TTC549 (cell line): ENCODE data around the gene SESN3.
"Not testable (repeated sequence)": the region's sequence is repeated elsewhere in the genome, so short reads cannot be mapped to it uniquely, and the experiment has no call there.

ENCODE experiments used
- FAIRE-seq: peaks from 2 replicates; lab custom pipeline; 2012; peaks lifted over from hg19 to GRCh38; lab: Jason Lieb, UNC

Gene SESN3

GRCh38 chr11:95218149-95218548 is 12.9 kb downstream of the SESN3 start:
- no peak for FAIRE-seq

GRCh38 chr11:95212609-95213008 is 18.4 kb downstream of the SESN3 start:
- FAIRE-seq, result no peak

GRCh38 chr11:95209535-95209934 is 21.5 kb downstream of the SESN3 start:
- not testable (repeated sequence) for FAIRE-seq

- FAIRE-seq, result no peak
These were observed 30.1 kb downstream of the SESN3 start for GRCh38 chr11:95200781-95201457.

GRCh38 chr11:95195831-95196230 is 35.2 kb downstream of the SESN3 start:
- no peak for FAIRE-seq

- no peak for FAIRE-seq
These were observed 37.5 kb downstream of the SESN3 start for GRCh38 chr11:95193541-95193940.

- FAIRE-seq, result no peak
These were observed 38.3 kb downstream of the SESN3 start for GRCh38 chr11:95192717-95193116.

- FAIRE-seq, result no peak
These were observed 43.3 kb downstream of the SESN3 start for GRCh38 chr11:95187723-95188122.

GRCh38 chr11:95182397-95182796 is 48.6 kb downstream of the SESN3 start:
- no peak for FAIRE-seq

- FAIRE-seq, result no peak
These were observed 55.1 kb downstream of the SESN3 start for GRCh38 chr11:95175818-95176380.

- no peak for FAIRE-seq
These were observed 60.7 kb downstream of the SESN3 start for GRCh38 chr11:95170294-95170693.

GRCh38 chr11:95166781-95167180 is 64.2 kb downstream of the SESN3 start:
- FAIRE-seq, result no peak

GRCh38 chr11:95165638-95166037 is 65.4 kb downstream of the SESN3 start:
- FAIRE-seq, result no peak

- FAIRE-seq, result no peak
These were observed 67.9 kb downstream of the SESN3 start for GRCh38 chr11:95163106-95163505.

- FAIRE-seq, result no peak
These were observed 69.8 kb downstream of the SESN3 start for GRCh38 chr11:95161248-95161647.

GRCh38 chr11:95157824-95158223 is 73.2 kb downstream of the SESN3 start:
- FAIRE-seq, result no peak

GRCh38 chr11:95156916-95157541 is 74.0 kb downstream of the SESN3 start:
- FAIRE-seq, result no peak

GRCh38 chr11:95156133-95156721 is 74.8 kb downstream of the SESN3 start:
- no peak for FAIRE-seq

GRCh38 chr11:95155385-95155784 is 75.6 kb downstream of the SESN3 start:
- no peak for FAIRE-seq

- no peak for FAIRE-seq
These were observed 76.5 kb downstream of the SESN3 start for GRCh38 chr11:95154514-95154913.

- no peak for FAIRE-seq
These were observed 77.2 kb downstream of the SESN3 start for GRCh38 chr11:95153857-95154246.

- FAIRE-seq, result no peak
These were observed 77.8 kb downstream of the SESN3 start for GRCh38 chr11:95152876-95153856.
